Testis (tissue), 3 donors: ENCODE results near the gene MTSS2. TPM values are rescaled to one million over a fixed set of nuclear protein-coding genes. Genes with fewer than 3 reads are reported as not detected.
"Not testable (repeated sequence)": the region's sequence is repeated elsewhere in the genome, so short reads cannot be mapped to it uniquely, and the experiment has no call there.

Source experiments
- DNase-seq: peaks from one replicate; pipeline ENCODE4 v3.0.0-alpha.2; 2019
- H3K27ac ChIP-seq, 2 donors: fragments of 200-600 bp; sonication (generic); one replicate each; pipeline ENCODE4 v1.5.1; 2019
- H3K27me3 ChIP-seq: fragments of 200-600 bp; sonication (generic); one replicate; pipeline ENCODE4 v1.5.1; 2019
- H3K36me3 ChIP-seq: fragments of 200-600 bp; sonication (generic); one replicate; pipeline ENCODE4 v1.5.1; 2017; ENCODE audit warnings: low read depth; ENCODE audit errors: missing control alignments
- H3K4me1 ChIP-seq: fragments of 200-600 bp; sonication (generic); one replicate; pipeline ENCODE4 v1.5.1; 2019
- H3K4me3 ChIP-seq, 2 donors: fragments of 200-600 bp; sonication (generic); one replicate each; pipeline ENCODE4 v1.5.1; 2017 to 2019
- H3K9me3 ChIP-seq: fragments of 200-600 bp; sonication (generic); one replicate; pipeline ENCODE4 v1.5.1; 2017
- CTCF ChIP-seq, 3 experiments: fragments of 450-650 bp in 2 of 3; fragments of 200-600 bp in 1 of 3; sonication (generic) in 1 of 3; IDR thresholded peaks; one replicate each; pipeline ENCODE4 v1.5.1; 2016 to 2019; ENCODE audit warnings: antibody characterized with exemption in 3 of 3, mild to moderate bottlenecking in 2 of 3, moderate library complexity in 1 of 3
- POLR2A ChIP-seq: fragments of 450-650 bp; IDR thresholded peaks from one replicate; pipeline ENCODE4 v1.6.1; 2017; ENCODE audit warnings: antibody characterized with exemption, mild to moderate bottlenecking, moderate library complexity
- WGBS, 2 donors: methylation state at CpG; one replicate each; pipeline ENCODE4 v1.1.5; 2018; 5-methylcytosine and 5-hydroxymethylcytosine counted together
- intact Hi-C: fragments of 100-400 bp; cut with DNase I; formaldehyde crosslinking; loops from one replicate; pipeline ENCODE4 v1.15.1; 2023; ENCODE audit warnings: low total_unique reads
- polyA plus RNA-seq: library from polyadenylated mRNA; stranded (reverse); fragments of 350-450 nt; fragmentation: Illumina TruSeq; extraction: RNeasy Lipid Tissue Mini Kit (QIAGEN cat#74804); gene quantifications from one replicate; pipeline ENCODE4 v1.2.3, GENCODE V29; 2014; ENCODE audit warnings: low read depth, low replicate concordance; ENCODE audit not compliant: insufficient read depth
- total RNA-seq, 2 donors: library from RNA; depleted of rRNA; stranded (reverse); fragments of >200 nt; gene quantifications; one replicate each; pipeline ENCODE4 v1.2.3, GENCODE V29; 2016

MTSS2 gene
- total and polyA plus RNA-seq, 3 donors from 2014 or later = 24.6 to 28.7 (median 25.6) TPM

GRCh38 chr16:70646260-70647241 is 39.3 kb downstream of the MTSS2 start, which contains the start of gene IL34:
TSS of gene IL34 (plus strand) at chr16:70646559. CDS start at chr16:70646948, 389 bp downstream.
- Histone ChIP-seq H3K27me3 (no peaks in the 10 kb centered on the region), H3K9me3 (no peaks in the 10 kb centered on the region), H3K4me3 (no peak within 1 kb of the TSS), H3K27ac (peak within 1 kb of the TSS; percentile 21 to 50), H3K4me1 (peaks cover 18% of the 10 kb centered on the region), H3K36me3 (no peaks in the 10 kb centered on the region)
- DNase-seq = peak; percentile 63
- TF ChIP-seq CTCF (IDR thresholded peaks at IDR 0.05) = no peak
- TF ChIP-seq POLR2A = no peak
- intact Hi-C loops = no loop called here
- WGBS, 2 donors = 47 to 73% methylated on average over 20 to 32 of the region's 39 CpGs

- H3K27me3 ChIP-seq = no peaks in the 10 kb centered on the region
- DNase-seq = no peak
- H3K36me3 ChIP-seq = no peaks in the 10 kb centered on the region
- no peaks in the 10 kb centered on the region for H3K9me3 ChIP-seq
- H3K27ac ChIP-seq = no peak overlapping the region
- H3K4me1 ChIP-seq = peaks cover 18% of the 10 kb centered on the region
- intact Hi-C loops = no loop called here
- H3K4me3 ChIP-seq = no peak overlapping the region
- WGBS, 2 donors = 81 to 92% methylated on average over 10 of the region's 10 CpGs
- no peak for TF ChIP-seq CTCF (IDR thresholded peaks at IDR 0.05)
- no peak for TF ChIP-seq POLR2A
These were observed 40.9 kb downstream of the MTSS2 start for GRCh38 chr16:70644763-70645597.

GRCh38 chr16:70643264-70643663 is 42.6 kb downstream of the MTSS2 start:
- intact Hi-C loops, H3K36me3 ChIP-seq: not testable (repeated sequence)

GRCh38 chr16:70642633-70643032 is 43.2 kb downstream of the MTSS2 start:
- TF ChIP-seq CTCF (IDR thresholded peaks at IDR 0.05) (no peak), POLR2A (no peak)
- Histone ChIP-seq H3K9me3 (no peaks in the 10 kb centered on the region), H3K4me3 (no peak overlapping the region), H3K36me3 (no peaks in the 10 kb centered on the region), H3K27ac (no peak overlapping the region), H3K4me1 (peaks cover 16% of the 10 kb centered on the region), H3K27me3 (no peaks in the 10 kb centered on the region)
- 89 to 100% methylated on average over 1 of the region's 1 CpG for WGBS, 2 donors
- no peak for DNase-seq
- intact Hi-C loops = no loop called here

More at GRCh38 chr16:70643264-70643663, 42.6 kb downstream of the MTSS2 start:
- not testable (repeated sequence) for H3K4me3 ChIP-seq, H3K9me3 ChIP-seq, DNase-seq, H3K27ac ChIP-seq, H3K27me3 ChIP-seq
- 90 to 91% methylated on average over 7 of the region's 7 CpGs for WGBS, 2 donors
- peaks cover 18% of the 10 kb centered on the region for H3K4me1 ChIP-seq
